NCI-H146 treated with DMSO at 0.1 percent for 48 hours (cell line): ENCODE results near the gene KTI12.
A peak's percentile ranks its signal among the peaks of the same experiment; 100 is the strongest.
"Not testable (repeated sequence)": the region's sequence is repeated elsewhere in the genome, so short reads cannot be mapped to it uniquely, and the experiment has no call there.

ENCODE experiments used
- DNase-seq: peaks from one replicate; lab custom pipeline; 2025; ENCODE audit not compliant: unreplicated experiment; lab: John Stamatoyannopoulos, UW

KTI12 gene

DNA sequence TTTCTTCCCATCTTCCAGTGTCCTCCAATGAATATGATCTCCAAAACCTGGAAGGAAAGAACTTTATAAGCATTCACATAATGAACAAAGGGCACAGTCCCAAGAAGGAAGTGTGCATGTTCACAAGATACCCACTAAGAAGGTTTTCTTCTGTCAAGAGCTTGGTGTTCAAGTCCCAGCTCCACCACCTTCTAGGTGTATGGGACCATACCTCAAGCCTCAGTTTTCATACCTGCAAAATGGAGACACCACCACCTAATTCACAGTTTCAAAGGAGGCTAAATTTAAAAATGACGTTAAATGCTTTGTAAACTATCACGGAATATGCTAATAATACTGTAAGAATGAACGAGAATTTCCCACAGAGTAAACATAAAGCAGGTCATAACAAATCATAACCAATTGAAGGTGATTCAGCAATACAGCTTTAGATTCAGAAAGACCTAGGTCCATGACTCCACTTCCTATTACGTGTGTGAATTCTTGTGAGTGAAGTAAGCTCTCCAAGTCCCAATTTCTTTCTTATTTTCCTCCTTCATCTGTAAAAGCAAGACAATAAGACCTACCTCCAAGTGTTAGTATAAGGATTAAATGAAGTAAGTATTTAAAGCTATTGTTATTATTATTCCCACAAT lies 8.1 kb upstream of the KTI12 start:
- DNase-seq: no peak

DNA sequence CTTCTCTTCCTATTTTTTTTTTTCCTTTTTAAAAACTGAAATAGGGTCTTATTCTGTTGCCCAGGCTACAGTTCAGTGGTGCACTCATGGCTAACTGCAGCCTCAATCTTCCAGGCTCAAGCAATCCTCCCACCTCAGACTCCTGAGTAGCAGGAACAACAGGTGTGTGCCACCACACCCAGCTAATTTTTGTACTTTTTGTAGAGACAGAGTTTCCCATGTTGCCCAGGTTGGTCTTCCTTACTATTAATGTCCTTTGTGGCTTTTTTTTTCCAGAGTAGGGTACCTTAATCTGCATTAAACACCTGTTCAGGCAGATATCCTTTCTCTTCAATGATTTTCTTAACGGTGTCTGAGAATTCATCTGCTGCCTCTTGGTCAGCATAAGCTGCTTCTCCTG lies 4.3 kb upstream of the KTI12 start:
- no peak for DNase-seq

DNA sequence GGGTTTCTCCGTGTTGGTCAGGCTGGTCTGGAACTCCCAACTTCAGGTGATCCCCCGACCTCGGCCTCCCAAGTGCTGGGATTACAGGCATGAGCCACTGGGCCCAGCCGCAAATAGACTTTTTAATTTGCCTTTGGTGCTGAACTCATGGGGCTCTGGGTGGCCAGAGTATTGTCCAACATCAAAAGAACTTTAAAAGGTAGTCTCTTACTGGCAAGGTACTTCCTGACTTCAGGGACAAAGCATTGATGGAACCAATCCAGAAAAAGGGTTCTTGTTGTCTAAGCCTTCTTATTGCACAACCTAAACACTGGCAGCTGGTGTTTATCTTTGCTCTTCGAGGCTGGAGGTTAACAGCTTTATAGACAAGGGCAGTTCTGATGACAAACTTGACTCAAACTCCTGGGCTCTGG lies 3.8 kb upstream of the KTI12 start:
- DNase-seq: no peak

DNA sequence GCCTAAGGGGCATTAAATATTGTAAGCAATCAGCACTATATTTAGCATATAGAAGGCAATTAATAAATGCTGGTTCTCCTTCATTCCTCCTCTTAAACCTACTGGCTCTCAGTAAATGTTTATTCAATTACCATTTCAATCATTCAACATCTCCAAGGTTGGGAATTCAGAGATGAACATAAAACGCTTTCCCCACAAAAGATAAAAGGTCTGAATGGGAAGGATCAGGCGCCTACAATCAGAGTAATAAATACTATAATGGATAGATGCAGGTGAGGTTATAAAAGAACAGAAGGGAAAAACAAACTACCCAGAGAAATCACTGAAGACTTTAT lies 407 bp upstream of the KTI12 start:
- no peak for DNase-seq

DNA sequence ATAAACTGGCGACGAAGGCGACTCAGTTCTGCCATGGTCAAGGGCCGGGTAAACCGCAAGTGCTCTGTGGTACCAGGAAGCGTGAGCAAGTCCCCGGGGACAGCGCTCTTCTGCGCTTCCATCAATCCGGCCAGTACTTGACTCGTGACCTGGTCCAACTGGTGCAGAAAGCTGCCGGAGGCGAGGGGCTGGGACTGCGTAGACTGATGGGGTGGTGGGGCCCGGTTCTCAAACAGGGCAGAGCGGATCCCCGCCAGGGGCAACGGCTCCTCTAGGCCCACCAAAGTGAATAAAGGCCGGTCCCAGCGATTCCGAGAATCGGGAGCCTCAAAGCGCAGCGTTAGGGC lies 852 bp downstream of the KTI12 start:
- DNase-seq: no peak

DNA sequence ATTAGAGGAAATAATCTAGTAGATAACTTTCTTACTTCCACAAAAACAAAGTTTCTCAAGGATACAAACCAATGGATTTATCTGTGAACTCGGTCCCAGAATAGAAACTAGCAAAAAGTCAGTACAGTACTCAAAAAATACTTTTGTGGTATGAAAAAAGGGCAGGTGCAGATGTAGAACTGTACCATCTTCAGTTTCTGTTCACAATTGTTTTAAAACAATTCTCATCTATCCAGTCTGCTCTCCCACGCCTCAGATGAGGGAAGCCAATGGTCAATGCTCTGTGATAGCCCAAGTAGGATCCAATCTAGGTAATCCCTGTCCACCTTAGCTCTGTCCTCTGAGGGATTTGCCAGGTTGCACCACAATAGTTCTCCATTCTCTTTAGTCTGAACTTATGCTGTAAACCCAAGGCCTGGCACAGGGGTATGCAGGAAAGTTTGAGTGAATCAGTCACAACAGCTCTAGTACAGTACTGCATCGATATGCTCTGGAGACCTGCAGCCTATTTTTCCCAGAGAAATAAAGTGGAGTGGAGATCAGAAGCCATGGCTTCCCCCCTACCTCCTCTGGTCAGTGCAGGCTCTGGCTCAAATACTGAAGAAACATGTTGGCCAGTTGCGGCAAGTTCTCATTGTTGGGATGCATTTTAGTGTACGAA lies 1.4 kb downstream of the KTI12 start:
- no peak for DNase-seq

DNA sequence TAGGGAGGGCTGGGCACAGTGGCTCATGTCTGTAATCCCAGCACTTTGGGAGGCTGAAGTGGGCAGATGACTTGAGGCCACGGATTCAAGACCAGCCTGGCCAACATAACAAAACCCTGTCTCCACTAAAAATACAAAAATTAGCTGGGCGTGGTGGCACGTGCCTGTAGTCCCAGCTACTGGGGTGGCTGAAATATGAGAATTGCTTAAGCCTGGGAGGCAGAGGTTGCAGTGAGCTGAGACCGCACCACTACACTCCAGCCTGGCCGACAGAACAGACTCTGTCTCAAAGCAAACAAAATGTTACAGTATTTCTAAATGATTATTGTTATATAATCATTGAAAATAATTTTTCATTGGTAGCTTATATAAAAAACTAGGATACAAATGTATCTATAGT lies 4.8 kb downstream of the KTI12 start:
- DNase-seq: not testable (repeated sequence)

DNA sequence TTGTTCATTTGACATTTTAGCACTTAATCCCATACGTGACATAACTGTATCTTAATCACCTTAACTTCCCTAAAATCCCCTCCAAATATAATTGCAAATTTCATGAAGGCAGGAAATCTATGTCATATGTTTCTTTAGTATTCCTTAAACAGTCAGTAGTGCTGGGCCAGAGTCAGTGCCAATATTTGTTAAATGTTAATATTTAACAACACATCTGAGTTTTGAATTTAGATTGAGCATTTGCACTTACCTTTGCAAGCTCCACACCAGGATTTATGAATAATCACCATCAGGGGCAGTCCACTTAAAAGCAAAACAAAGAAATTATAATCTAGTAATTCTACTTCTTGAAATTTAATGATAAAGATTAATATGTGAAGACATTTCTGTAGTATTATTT lies 5.3 kb downstream of the KTI12 start:
- DNase-seq: no peak

DNA sequence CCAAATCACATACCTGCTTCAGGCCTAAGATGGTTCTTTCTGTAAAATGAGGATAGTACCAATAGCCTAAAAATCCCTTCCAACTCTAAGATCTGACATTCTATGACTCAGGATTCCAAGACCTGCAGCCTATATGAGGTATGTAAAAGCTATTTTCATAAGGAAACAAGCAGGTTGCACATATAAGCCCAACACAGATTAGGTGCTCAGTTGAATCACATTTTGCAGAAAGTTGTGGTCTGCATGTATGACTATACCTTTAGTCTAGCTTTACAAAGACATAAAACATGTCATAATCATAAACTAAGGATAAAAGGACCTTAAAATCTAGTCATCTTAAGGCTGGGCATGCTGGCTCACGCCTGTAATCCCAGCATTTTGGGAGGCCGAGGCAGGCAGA lies 7.3 kb downstream of the KTI12 start:
- no peak for DNase-seq

DNA sequence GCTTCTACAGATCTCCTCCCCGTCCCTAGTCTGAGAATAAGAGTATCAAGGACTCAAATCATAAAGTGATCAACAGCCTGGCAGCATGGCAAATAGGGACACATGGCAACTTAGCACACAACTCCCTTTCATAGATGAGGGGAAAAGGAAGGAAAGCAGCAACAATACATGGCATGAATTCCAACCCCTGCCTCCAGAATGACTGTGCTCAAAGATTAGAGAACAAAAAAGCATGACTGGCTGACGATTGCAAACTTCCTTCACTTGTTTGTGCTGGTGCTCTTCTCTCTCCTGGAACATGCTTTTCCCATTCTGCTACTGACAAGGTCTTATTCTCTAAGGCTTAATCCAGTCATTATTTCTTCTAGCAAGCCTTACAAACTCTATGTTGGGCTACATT lies 11.5 kb downstream of the KTI12 start:
- DNase-seq: no peak

DNA sequence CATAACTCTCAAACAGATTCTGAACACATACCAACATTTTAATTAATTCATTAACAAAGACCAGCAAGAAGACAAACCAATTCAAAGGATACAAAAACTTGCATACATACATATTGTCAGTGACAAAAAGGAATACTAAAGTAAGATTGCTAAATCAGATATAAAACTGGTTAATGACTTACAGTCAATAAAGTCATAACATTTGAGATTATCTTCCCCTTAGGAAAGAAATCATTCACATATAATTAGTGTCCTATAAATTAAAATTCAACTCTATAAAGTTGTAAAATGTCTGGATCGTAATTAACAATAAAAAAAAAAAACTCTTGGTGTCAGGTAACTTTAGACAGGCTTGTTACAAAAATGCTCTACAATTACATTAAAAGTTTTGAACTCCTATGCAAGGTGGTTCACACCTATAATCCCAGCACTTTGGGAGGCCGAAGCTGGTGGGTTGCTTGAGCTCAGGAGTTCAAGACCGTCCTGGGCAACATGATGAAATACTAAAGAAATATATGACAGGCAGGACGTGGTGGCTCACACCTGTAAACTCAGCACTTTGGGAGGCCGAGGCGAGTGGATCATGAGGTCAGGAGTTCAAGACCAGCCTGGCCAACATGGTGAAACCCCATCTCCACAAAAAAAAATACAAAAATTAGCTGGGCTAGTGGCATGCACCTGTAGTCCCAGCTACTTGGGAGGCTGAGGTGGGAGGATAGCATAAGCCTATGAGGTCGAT lies 25.4 kb downstream of the KTI12 start:
- no peak for DNase-seq

DNA sequence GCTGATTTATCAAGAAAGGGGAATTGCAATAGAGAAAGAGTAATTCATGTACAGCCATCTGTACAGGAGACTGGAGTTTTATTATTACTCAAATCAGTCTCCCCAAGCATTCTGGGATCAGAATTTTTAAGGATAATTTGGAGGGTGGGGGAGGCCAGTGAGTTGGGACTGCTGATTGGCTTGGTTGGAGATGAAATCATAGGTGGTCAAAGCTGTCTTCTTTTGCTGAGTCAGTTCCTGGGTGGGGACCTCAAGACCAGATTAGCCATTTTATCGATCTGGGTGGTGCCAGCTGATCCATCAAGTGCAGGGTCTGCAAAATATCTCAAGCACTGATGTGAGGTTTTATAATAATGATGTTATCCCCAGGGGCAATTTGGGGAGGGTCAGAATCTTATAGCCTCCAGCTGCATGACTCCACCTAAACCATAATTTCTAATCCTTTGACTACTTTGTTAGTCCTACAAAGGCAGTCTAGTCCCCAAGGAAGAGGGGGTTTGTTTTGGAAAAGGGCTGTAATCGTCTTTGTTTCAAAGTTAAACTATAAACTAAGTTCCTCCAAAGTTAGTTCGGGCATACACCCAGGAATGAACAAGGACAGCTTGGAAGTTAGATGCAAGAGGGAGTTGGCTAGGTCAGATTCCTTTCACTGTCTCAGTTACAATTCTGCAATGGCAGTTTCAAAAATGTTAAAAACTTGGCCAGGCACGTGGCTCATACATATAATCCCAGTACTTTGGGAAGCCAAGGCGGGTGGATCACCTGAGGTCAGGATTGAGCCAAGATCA lies 26.2 kb downstream of the KTI12 start:
- DNase-seq: no peak

DNA sequence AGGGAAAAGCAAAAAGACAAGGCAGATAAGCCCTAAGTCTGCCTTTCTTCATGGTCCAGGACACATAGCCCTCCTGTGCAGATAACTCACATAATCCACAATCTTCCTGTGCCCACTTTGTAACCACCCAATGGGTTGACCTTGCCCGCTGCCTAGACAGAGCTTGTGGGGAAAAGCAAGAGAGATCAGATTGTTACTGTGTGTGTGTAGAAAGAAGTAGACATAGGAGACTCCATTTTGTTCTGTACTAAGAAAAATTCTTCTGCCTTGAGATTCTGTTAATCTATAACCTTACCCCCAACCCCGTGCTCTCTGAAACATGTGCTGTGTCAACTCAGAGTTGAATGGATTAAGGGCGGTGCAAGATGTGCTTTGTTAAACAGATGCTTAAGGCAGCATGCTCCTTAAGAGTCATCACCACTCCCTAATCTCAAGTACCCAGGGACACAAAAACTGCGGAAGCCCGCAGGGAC lies 27.5 kb downstream of the KTI12 start:
- DNase-seq: not testable (repeated sequence)

DNA sequence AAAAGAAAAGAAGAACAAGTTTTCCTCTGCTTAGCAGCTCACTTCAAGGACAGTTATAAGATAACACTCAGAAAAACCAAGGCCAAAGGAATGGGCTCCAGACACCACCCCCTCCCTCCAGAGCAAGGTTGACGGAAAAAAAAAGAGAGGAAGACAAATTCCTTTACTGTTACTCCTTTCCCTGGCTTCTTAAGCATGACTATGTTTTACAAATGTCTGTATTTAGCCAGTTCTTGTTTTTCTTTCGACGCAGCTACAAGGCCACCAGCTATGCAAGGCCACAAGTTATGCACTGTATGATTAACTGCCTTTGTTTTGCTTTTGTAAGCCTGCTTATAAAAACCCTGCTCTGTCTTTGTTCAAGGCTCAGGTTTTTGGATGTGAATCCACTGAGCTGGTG lies 28.1 kb downstream of the KTI12 start:
- DNase-seq: not testable (repeated sequence)

DNA sequence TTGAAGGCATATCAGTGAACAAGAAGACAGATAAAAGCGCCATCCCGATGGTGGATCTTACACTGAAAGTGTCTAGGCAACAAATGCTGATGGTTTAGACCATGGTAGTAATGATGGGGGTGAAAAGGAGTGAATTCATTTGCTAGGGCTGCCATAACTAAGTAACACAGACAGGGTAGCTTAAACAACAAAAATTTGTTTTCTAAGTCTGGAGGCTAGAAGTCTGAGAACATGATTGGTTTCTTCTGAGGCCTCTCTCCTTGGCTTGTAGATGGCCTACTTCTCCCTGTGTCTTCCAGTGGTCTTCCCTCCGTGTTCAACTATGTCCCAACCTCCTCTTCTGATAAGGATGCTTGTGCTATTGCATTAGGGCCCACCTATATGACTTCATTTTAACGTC lies 29.7 kb downstream of the KTI12 start:
- DNase-seq: no peak

DNA sequence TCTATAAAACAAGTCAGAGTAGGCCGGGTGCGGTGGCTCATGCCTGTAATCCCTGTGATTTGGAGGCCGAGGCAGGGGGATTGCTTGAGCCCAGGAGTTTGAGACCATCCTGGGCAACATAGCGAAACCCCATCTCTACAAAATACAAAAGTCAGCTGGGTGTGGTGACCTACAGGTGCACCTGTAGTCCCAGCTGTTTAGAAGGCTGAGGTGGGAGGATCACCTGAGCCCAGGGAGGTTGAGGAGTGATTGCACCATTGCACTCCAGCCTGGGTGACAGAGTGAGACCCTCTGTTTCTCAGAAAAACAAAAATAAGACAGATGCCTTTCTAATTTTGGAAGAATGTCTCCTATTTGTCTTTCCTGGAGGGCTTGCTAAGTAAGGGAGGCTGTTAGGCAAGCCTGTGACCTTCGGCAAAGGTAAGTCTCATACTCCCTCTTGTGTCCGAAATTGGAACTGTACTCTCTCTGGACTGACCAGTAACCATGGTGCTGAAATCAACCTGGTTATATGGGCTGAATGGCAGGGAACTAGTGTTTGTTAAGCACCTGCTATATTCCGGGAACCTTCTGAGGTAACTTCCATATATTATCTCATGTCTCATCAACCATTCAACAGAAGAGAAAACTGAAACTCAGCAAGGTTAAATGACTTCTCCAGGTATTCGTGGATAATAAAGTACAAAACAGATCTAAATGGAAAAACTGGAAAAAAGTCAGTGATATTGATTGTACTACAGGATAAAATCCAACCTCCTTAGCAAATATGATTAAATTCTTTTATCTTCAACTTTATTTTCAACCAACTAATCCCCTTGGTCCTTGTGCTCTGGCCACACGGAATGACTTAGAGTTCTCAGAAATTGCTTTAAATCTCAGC lies 31.3 kb downstream of the KTI12 start:
- DNase-seq: peak; percentile 85

DNA sequence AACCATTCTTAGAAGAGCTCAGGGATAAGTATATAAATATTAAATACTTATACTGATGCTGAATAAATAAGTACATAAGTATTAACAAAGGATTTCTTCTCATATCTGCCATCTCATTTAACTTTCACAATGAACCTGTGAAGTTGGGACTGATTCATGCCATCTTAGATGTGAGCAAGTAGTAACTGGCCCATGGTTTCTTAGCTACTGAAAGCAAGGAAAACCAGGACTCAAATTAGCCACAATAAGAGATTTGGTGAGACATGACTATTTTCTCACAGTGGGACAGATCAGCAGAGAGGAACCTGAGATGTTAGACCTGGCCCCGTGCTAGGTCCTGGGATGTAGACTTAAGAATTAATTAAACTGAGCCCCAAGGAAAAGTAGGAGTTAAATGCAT lies 34.9 kb downstream of the KTI12 start:
- DNase-seq: no peak

DNA sequence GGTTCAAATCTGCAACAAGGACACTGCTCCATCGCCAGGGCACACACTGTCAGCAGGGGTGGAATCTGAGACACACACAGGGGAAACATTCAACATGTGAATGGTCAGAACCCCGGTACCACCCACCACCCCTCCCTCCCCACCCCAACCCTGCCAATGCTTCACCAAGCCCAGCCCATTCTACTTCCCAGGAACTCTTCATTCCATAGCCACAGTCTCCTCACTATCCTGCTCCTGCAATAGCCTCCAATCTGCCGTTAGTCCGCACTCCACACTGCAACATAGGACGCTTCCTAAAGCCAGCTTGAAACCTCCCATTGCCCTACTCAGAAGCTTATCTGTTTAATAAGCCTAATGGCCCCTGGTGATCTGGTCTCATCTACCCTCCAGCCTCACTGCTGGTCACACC lies 35.6 kb downstream of the KTI12 start:
- DNase-seq: no peak

DNA sequence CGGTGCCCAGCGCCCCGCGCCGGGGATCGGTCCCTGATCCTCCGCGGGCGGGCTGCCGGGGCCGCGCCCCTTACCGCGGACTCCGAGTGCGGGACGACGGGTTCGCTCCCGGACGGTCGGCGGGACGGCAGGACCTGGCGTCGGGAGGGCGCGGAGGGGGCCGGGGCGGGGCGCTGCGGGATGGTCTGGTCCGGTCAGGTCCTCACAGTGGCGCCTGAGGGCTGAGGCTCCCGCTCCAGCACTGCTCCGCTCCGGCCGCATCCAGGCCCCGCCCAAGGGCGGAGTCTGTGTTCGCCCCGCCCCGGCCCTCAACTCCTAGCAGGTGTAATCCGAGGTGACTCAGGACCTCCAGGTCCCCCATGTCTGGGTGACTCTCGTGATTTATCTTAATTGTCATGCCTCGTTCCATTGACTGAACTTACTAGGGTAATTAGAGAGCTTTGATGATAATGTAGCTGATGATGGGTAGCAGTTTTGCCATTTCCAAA lies 43.1 kb downstream of the KTI12 start, which contains the start of gene RAB3B:
RAB3B (minus strand) TSS at position 223 of the 488 bp plus-strand sequence. CDS start 13,583 bp downstream, outside the sequence.
- peak; percentile 78 for DNase-seq
